NCI-H2227 (cell line): ENCODE measurements around the gene FBXL4.

Experiments
- DNase-seq: peaks from one replicate; lab custom pipeline; 2025; ENCODE audit not compliant: unreplicated experiment; lab: John Stamatoyannopoulos, UW

The FBXL4 gene

GRCh38 chr6:98947411-98948292, at the start of gene FBXL4:
FBXL4 (minus strand) TSS chr6:98947946; CDS start chr6:98926988, 20,958 bp downstream.
- DNase-seq: peak; percentile 89

DNA sequence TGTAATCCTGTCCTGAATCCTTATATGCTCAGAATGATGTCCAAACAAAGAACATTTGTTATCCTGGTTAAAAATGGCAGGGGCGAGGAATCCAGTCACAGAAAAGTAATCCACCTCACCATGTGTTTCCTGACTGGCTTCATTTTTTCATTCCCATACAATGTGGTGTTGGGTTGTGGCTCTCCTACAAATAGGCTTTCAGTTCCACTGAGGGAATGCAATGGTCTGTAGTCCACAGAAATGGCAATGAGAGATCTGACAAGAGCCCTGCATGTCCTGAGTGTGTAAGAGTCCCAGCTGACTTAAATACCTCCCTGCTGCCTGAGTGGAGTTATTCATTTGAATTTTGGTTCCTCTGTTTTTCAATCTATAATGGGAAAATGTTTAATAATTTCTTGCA, 47.4 kb upstream of the FBXL4 start:
- DNase-seq: no peak

- DNase-seq: no peak
Measured at GRCh38 chr6:98992535-98992934, 44.8 kb upstream of the FBXL4 start.

DNA sequence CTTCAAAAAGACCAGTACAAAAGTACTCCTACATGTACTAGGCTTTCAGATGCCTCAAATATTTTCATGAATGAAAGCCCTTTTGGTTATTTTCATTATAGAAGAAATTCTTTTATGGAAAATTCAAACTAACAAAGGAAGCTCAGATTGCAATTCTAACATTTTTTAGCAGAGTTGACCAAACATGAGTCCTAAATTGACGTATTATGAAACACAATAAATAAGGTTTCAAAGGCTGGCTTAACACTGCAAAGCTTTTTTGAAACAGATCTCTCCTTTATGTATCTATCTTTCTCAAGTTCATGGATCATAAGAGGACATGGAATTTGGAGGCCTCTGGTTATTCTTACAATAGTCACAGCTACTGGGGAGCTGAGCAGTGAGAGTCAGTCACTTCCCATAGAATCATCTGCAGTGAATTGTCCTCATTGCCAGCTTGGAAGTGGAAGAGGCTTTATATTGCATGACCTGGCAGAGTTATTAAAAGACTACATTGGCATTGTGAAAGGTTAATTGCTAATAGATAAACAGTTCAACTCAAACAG, 38.4 kb upstream of the FBXL4 start:
- DNase-seq: no peak

- DNase-seq: no peak
Measured at GRCh38 chr6:98985391-98985790, 37.6 kb upstream of the FBXL4 start.

DNA sequence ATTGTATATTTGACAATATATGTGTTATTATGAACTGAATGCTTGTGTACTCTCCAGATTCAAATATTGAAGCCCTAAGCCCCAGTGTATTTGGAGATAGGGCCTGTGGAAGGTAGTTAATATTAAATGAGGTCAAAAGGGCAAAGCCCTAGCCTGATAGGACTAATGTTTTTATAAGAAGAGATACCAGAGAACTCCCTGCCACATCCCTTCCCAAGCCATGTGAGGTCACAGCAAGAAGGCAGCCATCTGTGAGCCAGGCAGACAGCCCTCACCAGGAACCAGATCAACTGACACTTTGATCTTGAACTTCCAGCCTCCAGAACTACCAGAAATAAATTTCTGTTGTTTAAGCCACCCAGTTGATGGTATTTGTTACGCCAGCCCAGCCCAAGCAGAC, 36.4 kb upstream of the FBXL4 start:
- no peak for DNase-seq

GRCh38 chr6:98981473-98981872, 33.7 kb upstream of the FBXL4 start:
- no peak for DNase-seq

DNA sequence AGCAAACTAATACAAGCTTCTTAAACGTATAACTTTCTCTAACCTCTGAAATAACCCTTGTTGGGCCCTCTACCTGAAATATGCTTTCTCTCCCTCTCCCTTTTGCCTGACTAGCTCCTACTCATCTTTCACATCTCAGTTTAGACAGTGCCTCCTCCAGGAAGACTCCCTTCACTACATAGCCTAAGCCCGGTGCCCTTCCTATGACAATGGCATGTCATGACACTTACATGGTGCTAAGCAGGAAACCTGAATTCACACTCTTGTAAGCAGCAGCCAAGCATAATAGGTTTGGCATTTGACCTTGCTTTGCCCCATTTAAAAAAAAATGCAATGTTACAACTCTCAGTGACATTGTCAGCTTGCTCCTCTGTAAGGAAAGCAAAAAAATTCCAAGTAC, 33.1 kb upstream of the FBXL4 start:
- DNase-seq: no peak

GRCh38 chr6:98977671-98978292, 30.0 kb upstream of the FBXL4 start:
- DNase-seq: no peak

- DNase-seq: no peak
Measured at GRCh38 chr6:98976674-98977385, 29.1 kb upstream of the FBXL4 start.

DNA sequence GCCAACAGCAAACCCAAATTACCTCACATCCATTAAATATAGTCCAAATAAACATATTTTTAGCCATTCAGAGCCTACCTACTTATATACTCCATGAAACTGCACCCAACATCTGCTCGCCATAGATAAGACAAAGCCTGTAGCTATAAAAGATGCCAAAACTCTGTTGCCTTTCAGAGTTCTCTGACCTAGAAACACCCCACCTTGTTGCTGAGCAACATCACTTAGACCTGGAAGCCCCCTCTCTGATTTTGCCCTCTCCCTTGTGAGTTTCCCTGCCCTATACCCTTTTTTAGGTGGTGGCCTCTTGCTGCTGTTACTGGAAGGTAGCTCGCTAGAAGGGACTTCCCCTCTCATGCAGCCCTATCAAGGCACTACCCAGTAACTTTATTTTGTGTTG, 27.7 kb upstream of the FBXL4 start:
- DNase-seq: no peak

GRCh38 chr6:98974309-98974708, 26.6 kb upstream of the FBXL4 start:
- DNase-seq: no peak

DNA sequence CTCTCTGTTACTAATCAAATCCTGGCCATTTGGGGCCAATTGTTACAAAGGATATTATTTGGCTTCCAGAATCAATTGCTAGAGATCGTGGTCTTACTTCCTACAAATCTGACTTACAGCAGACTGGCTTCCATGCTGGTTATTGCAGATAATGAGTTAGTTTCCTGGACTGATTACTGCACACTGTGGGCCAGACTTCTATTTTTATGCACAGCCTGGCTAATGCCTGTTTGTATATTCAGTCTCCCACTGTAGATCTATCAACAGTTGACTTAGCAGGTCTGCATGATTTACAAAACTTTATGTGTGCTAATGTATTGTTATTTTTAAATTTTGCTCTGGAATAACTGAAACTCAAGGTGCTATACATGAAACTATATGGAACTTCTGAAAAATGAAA, 25.8 kb upstream of the FBXL4 start:
- no peak for DNase-seq

- DNase-seq: no peak
Measured at GRCh38 chr6:98971303-98971702, 23.6 kb upstream of the FBXL4 start.

DNA sequence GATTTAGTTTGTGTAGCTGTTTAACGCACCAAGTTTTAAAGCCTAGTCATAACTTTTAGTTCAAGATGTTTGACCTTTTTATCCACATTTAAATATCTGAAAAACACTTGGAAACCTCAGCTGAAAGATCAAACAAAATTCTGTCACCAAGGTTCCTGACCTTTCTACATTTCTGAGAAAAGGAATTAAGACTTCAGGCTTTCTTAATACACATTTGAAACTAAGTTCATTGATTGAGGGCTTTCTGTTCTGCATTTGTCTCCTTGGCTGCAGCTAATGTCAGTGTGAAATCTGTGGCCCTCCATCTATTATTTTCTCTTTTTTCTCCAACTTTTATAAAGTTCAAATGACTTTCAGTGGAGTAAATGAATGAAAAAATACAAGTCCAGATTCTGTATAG, 22.7 kb upstream of the FBXL4 start:
- no peak for DNase-seq

- DNase-seq: no peak
Measured at GRCh38 chr6:98967616-98968015, 19.9 kb upstream of the FBXL4 start.

DNA sequence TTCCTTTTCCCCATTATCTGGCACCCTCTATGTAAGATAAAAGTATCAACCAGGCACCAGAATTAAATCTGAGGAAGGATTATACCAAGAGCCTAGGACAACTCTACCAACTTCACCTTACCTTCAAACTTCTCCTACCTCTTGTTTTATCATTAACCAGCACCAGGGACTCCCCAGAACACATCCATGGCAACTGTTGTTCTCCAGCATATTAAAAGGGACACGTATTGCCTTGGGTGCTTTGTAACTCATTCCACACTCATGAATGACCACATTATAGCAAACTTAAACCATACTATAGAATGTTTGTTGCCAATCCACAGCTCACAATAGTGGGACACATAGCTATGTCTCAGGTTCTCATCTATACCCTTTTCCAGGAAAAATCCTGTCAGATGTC, 11.9 kb upstream of the FBXL4 start:
- no peak for DNase-seq

DNA sequence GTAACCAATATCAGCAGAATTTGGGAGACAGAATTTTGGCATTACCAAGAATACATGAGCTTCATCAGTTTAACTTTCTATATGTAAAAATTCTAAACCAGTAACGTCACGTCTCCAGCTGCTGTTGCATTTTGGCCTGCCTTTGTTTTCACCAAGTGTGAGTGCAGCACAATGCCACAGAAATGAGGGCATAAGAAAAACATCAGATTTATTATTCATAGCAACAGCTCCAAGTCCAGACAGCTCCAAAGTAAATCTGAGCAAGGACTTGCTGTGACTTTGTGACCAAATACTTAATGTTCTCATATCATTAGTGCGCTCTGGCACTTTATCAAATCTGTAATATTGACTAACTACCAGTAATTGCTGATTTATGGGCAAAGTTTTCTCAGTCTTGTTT, 11.0 kb upstream of the FBXL4 start:
- DNase-seq: no peak

DNA sequence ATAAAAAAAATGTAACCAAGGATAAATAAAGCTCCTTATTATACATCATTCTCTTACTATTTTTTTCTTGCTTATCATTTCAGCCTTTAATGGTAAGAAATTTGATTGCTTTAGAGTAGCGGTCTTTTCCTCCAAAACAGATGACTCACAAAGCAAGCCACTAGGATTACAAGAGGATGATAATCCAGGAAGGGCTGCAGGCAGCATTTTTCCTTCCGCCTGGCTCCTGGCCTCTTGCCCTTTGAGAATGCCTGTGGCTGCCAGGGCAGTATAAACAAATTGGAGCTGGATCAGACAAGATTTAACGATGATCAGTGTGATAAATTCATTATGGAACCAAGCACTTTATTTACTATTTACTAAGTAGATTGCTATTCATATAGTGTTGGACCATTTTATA, 9.7 kb upstream of the FBXL4 start:
- no peak for DNase-seq

GRCh38 chr6:98949589-98949988, 1.8 kb upstream of the FBXL4 start:
- no peak for DNase-seq

DNA sequence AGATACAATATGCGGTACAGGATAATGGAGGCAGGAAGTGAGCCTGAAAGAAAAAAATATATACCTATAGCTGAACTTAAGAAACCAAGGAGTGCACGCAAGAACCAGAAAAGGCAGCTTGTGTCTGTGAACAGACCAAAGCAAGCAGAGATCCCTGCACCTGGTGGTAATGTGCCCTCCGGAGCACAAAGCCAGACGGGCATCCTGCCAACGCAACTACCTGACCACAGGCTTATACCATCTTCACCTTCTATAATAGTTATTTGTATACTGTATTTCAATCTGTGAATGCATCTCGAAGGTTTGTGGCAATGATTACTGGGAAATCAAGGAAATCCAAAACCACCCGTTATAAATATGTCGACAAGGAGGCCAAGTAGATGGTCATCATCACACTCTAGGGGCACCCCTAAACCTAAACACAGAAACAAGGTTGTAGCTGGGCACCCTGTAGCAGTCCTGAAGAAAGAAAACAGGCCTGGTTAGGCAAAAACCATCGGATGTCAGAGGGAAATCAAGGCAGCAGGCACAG, 801 bp downstream of the FBXL4 start:
- peak; percentile 14 for DNase-seq
